SK-N-SH (cell line): ENCODE measurements around the gene UBE2S. TPM values are rescaled to one million over a fixed set of nuclear protein-coding genes. Genes with fewer than 3 reads are reported as not detected.

Source experiments
- CTCF ChIA-PET: fragments of 300-600, 350-600 bp; formaldehyde crosslinking; extraction: SDS; loops from one replicate; lab custom pipeline; 2021; lab: Yijun Ruan, JAX
- POLR2A ChIA-PET: fragments of 350-600 bp; sonication (Branson Sonifier 250); formaldehyde crosslinking; extraction: SDS; loops from one replicate; lab custom pipeline; 2020; ENCODE audit warnings: antibody characterized with exemption, inconsistent platforms; lab: Yijun Ruan, JAX
- DNase-seq: peaks from one replicate; pipeline ENCODE4 v3.0.0; 2012
- H2AFZ ChIP-seq: fragments of 200-600 bp; sonication (generic); 2 replicates; pipeline ENCODE4 v1.8.1; 2016; ENCODE audit warnings: antibody characterized with exemption, mild to moderate bottlenecking, low read depth
- H3F3A ChIP-seq: fragments of 200-600 bp; sonication (generic); replicated peaks from 2 replicates; pipeline ENCODE3; 2016; ENCODE audit warnings: antibody characterized with exemption, mild to moderate bottlenecking; ENCODE audit not compliant: insufficient read depth
- H3K27ac ChIP-seq, 2 experiments: fragments of 200-500 bp in 1 of 2; fragments of 200-600 bp in 1 of 2; sonication (Bioruptor generic) in 1 of 2; sonication (generic), shearing (Covaris generic) in 1 of 2; 2 replicates each; pipeline versions ENCODE4 v1.5.1 to v1.6.1; 2014 to 2016; ENCODE audit warnings: low read depth in 2 of 2, inconsistent platforms in 1 of 2, low read length in 1 of 2, mild to moderate bottlenecking in 1 of 2, mixed read lengths in 1 of 2
- H3K27me3 ChIP-seq: fragments of 200-600 bp; sonication (generic), shearing (Covaris generic); 2 replicates; pipeline ENCODE4 v1.6.1; 2016; ENCODE audit warnings: mixed run types; ENCODE audit not compliant: insufficient read depth
- H3K36me3 ChIP-seq, 2 experiments: fragments of 200-500 bp in 1 of 2; fragments of 200-600 bp in 1 of 2; sonication (Bioruptor generic) in 1 of 2; sonication (generic) in 1 of 2; replicated peaks in 1 of 2; 2 replicates each; pipeline versions ENCODE3 to v1.5.1; 2014 to 2016; ENCODE audit warnings: low read length in 1 of 2, mild to moderate bottlenecking in 1 of 2; ENCODE audit not compliant: insufficient read depth in 2 of 2, control insufficient read depth in 1 of 2
- H3K4me1 ChIP-seq, 2 experiments: fragments of 200-500 bp in 1 of 2; fragments of 200-600 bp in 1 of 2; sonication (Bioruptor generic) in 1 of 2; sonication (generic), shearing (Covaris generic) in 1 of 2; 2 replicates each; pipeline versions ENCODE4 v1.5.1 to v1.6.1; 2014 to 2016; ENCODE audit warnings: low read depth in 1 of 2, low read length in 1 of 2, mixed run types in 1 of 2; ENCODE audit not compliant: insufficient read depth in 2 of 2, control insufficient read depth in 1 of 2
- H3K4me2 ChIP-seq: fragments of 200-600 bp; sonication (generic), shearing (Covaris generic); 2 replicates; pipeline ENCODE4 v1.6.1; 2017; ENCODE audit warnings: mixed run types
- H3K4me3 ChIP-seq, 2 experiments: fragments of 200-500 bp in 1 of 2; fragments of 200-600 bp in 1 of 2; sonication (Bioruptor generic) in 1 of 2; sonication (generic), shearing (Covaris generic) in 1 of 2; 2 replicates each; pipeline versions ENCODE4 v1.5.1 to v1.8.1; 2014 to 2016; ENCODE audit warnings: low read depth in 2 of 2, inconsistent platforms in 1 of 2, low read length in 1 of 2, mild to moderate bottlenecking in 1 of 2, mixed read lengths in 1 of 2, moderate library complexity in 1 of 2
- H3K79me2 ChIP-seq: fragments of 200-600 bp; sonication (generic); 2 replicates; pipeline ENCODE4 v1.8.1; 2017; ENCODE audit warnings: mild to moderate bottlenecking; ENCODE audit not compliant: insufficient read depth
- H3K9ac ChIP-seq: fragments of 200-600 bp; sonication (generic); 2 replicates; pipeline ENCODE4 v1.6.1; 2017; ENCODE audit warnings: mixed run types
- H3K9me2 ChIP-seq: fragments of 200-600 bp; sonication (generic); 2 replicates; pipeline ENCODE4 v1.6.1; 2017; ENCODE audit warnings: mixed run types
- H3K9me3 ChIP-seq: fragments of 200-600 bp; sonication (generic); 2 replicates; pipeline ENCODE4 v1.6.1; 2017; ENCODE audit warnings: mixed run types, mild to moderate bottlenecking, moderate library complexity
- H4K20me1 ChIP-seq: fragments of 200-600 bp; sonication (generic); 2 replicates; pipeline ENCODE4 v1.6.1; 2017; ENCODE audit warnings: mild to moderate bottlenecking, mixed run types; ENCODE audit not compliant: insufficient read depth
- EP300 ChIP-seq, 2 experiments: IDR thresholded peaks; 2 replicates each; pipeline versions ENCODE4 v1.4.0 to v1.6.1; 2012; ENCODE audit warnings: borderline replicate concordance in 1 of 2, low read depth in 1 of 2, low read length in 1 of 2
- FOSL2 ChIP-seq: IDR thresholded peaks from 2 replicates; pipeline ENCODE4 v1.4.0; 2012; ENCODE audit warnings: low read depth, mild to moderate bottlenecking, moderate library complexity, borderline replicate concordance
- GABPA ChIP-seq: IDR thresholded peaks from 2 replicates; pipeline ENCODE4 v1.4.0; 2012; ENCODE audit warnings: low read depth, mild to moderate bottlenecking
- IRF3 ChIP-seq: fragments of 150-350 bp; IDR thresholded peaks from 2 replicates; pipeline ENCODE4 v1.6.1; 2016; ENCODE audit warnings: mild to moderate bottlenecking, low read depth, low read length
- MEF2A ChIP-seq: IDR thresholded peaks from 2 replicates; pipeline ENCODE4 v1.4.0; 2012; ENCODE audit warnings: low read depth, borderline replicate concordance
- MXI1 ChIP-seq: IDR thresholded peaks from 2 replicates; pipeline ENCODE4 v1.6.1; 2012; ENCODE audit warnings: mild to moderate bottlenecking, low read depth, low read length, improper control_type of control experiment
- NFIC ChIP-seq: IDR thresholded peaks from 2 replicates; pipeline ENCODE4 v1.4.0; 2012; ENCODE audit warnings: borderline replicate concordance
- RCOR1 ChIP-seq: fragments of 150-350 bp; IDR thresholded peaks from 2 replicates; pipeline ENCODE4 v1.6.1; 2017; ENCODE audit warnings: antibody characterized with exemption, low read length
- TEAD4 ChIP-seq: IDR thresholded peaks from 2 replicates; pipeline ENCODE4 v1.4.0; 2012; ENCODE audit warnings: mild to moderate bottlenecking, borderline replicate concordance; ENCODE audit not compliant: insufficient read depth
- WGBS: methylation state at CpG from one replicate; pipeline ENCODE4 v1.1.6; 2017; ENCODE audit warnings: low lambda C conversion rate; 5-methylcytosine and 5-hydroxymethylcytosine counted together
- polyA plus RNA-seq, 3 experiments: library from polyadenylated mRNA; depleted of rRNA; stranded (reverse); fragments of >200 nt; gene quantifications; 2 replicates each; pipeline ENCODE4 v1.2.3, GENCODE V29; 2012
- TF ChIP-seq, protein P1 (sequence below): fragments of 200-600 bp; sonication (generic); IDR thresholded peaks from 2 replicates; pipeline ENCODE4 v1.6.1; 2017; ENCODE audit warnings: antibody characterized with exemption, mild to moderate bottlenecking, moderate library complexity

UBE2S gene
- polyA plus RNA-seq, 1 of the 3 experiments (the other 2 are of a cell fraction) = 133 TPM

GRCh38 chr19:55372316-55373081 lies 35.1 kb downstream of the UBE2S start:
- Histone ChIP-seq H3K9ac (peak overlapping the region; percentile 34; the same call in 1 of the 2 replicates), H3K4me1 (peaks cover 26 to 28% of the 10 kb centered on the region in 2 experiments; a peak in 3 of 4 replicates), H3K9me2 (no peaks in the 10 kb centered on the region), H2AFZ (no peak overlapping the region), H3K27ac (peak overlapping the region in 1 of 2 experiments; percentile 38; a peak in 1 of 4 replicates), H3K79me2 (peaks cover 14% of the 10 kb centered on the region), H3K9me3 (no peaks in the 10 kb centered on the region), H3K4me2 (peak overlapping the region; percentile 60; the same call in 1 of the 2 replicates), H3K4me3 (no peak overlapping the region), H3F3A (peaks cover 20% of the 10 kb centered on the region), H4K20me1 (no peaks in the 10 kb centered on the region), H3K36me3 (no peaks in the 10 kb centered on the region), H3K27me3 (no peaks in the 10 kb centered on the region)
- CTCF ChIA-PET = interaction anchor here (0.6 to 3.1 kb wide), 4 partner anchors 11 to 250 kb away, joined by 3 to 12 read pairs (median 3); partner anchors contain the start of gene TMEM238
- POLR2A ChIA-PET = interaction anchor here (1.0 kb wide), 1 partner anchor 35 kb away, joined by 3 read pairs; the partner anchor contains the start of gene UBE2S
- 0 out of 2 replicates have a peak, but pooled peaks have one; percentile 46 for TF ChIP-seq NFIC
- peak; percentile 45; the same call in 1 of the 2 replicates for TF ChIP-seq FOSL2
- TF ChIP-seq, protein P1, sequence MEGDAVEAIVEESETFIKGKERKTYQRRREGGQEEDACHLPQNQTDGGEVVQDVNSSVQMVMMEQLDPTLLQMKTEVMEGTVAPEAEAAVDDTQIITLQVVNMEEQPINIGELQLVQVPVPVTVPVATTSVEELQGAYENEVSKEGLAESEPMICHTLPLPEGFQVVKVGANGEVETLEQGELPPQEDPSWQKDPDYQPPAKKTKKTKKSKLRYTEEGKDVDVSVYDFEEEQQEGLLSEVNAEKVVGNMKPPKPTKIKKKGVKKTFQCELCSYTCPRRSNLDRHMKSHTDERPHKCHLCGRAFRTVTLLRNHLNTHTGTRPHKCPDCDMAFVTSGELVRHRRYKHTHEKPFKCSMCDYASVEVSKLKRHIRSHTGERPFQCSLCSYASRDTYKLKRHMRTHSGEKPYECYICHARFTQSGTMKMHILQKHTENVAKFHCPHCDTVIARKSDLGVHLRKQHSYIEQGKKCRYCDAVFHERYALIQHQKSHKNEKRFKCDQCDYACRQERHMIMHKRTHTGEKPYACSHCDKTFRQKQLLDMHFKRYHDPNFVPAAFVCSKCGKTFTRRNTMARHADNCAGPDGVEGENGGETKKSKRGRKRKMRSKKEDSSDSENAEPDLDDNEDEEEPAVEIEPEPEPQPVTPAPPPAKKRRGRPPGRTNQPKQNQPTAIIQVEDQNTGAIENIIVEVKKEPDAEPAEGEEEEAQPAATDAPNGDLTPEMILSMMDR = no peak
- TF ChIP-seq GABPA = no peak
- TF ChIP-seq EP300 (IDR thresholded peaks at IDR 0.05; ENCODE audit: borderline replicate concordance in 1 of 2, low read depth in 1 of 2, low read length in 1 of 2) = peak in 1 of 2 experiments; percentile 49; a peak in 1 of 4 replicates
- no peak for TF ChIP-seq IRF3
- no peak for TF ChIP-seq RCOR1
- TF ChIP-seq TEAD4 = no peak
- TF ChIP-seq MXI1 = no peak
- no peak for TF ChIP-seq MEF2A
- peak; percentile 64 for DNase-seq
- 49% methylated on average over 21 of the region's 24 CpGs for WGBS
